GM11168 (cell line): Measurements from ENCODE around the gene BRAF.
"Not testable (repeated sequence)": the region's sequence is repeated elsewhere in the genome, so short reads cannot be mapped to it uniquely, and the experiment has no call there.

Experiments used
- in situ Hi-C: fragments of 300-500 bp; cut with MboI; formaldehyde crosslinking; loops from one replicate; pipeline ENCODE4 v1.12.0; 2022; ENCODE audit warnings: low sequenced_read_pairs; ENCODE audit not compliant: unreplicated experiment

The BRAF gene

DNA sequence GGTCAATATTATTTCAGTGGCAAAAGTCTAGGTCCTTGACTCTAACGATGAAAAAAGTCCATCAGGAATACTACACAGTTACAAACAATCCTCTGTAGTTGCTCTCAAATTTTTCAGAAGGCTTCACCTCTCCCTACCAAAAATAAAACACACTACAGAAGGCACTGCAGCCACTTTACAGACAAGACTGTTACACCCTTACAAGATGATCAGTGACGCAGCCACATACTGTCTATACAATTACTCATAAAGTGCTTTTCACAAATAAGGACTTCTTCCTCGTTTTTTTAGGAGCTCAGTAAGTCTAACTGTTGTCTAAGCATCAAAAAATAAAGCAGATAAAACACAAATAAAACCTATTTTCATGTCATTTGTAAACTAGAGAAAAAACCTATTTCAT is 201.2 kb downstream of the BRAF start:
- in situ Hi-C loops: no loop called here

- in situ Hi-C loops: no loop called here
Observed at GRCh38 chr7:140723006-140723405, 201.7 kb downstream of the BRAF start.

DNA sequence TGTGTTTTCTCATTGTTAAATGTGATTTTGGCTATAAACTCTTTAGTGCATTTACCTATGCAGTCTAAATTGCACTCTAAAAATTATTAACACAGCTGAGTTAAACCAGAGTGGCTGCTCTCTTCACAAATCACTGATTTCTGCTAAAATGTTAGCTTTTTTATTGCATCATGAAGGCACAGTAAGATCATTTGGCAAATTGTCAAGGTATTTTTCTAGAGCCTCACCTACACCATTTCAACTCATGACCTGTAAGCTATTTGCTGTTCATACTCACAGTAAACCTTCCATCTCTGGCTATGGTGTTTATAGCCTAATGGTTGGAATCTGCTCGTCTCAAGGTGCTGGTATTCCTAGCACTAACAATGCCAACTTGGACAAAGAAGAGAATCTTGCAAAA is 202.5 kb downstream of the BRAF start:
- in situ Hi-C loops: no loop called here

DNA sequence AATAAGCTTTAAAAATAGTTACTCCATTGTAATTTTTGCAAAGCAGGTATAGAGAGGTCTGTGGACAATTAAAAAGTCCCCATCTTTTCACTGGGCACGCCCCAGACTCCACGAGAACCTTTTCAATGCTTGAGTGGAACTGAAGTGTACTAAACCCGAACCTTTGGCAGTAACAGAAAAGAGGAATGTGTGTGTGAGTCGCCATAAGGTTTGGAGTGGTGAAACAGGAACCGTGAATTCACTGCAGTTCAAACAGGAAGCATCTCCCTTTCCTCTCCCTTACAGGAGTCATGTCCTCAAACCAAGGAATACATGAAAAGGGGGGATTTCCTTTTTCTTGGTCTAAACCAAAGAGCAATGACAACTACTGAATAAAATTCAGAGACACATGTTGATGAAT is 205.0 kb downstream of the BRAF start:
- in situ Hi-C loops: no loop called here

GRCh38 chr7:140714331-140715040 is 210.2 kb downstream of the BRAF start:
- in situ Hi-C loops: no loop called here

DNA sequence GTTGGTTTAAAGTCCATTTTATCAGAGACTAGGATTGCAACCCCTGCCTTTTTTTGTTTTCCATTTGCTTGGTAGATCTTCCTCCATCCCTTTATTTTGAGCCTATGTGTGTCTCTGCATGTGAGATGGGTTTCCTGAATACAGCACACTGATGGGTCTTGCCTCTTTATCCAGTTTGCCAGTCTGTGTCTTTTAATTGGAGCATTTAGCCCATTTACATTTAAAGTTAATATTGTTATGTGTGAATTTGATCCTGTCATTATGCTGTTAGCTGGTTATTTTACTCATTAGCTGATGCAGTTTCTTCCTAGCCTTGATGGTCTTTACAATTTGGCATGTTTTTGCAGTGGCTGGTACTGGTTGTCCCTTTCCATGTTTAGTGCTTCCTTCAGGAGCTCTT is 212.3 kb downstream of the BRAF start:
- in situ Hi-C loops: not testable (repeated sequence)

GRCh38 chr7:140708764-140709163 is 216.0 kb downstream of the BRAF start:
- in situ Hi-C loops: not testable (repeated sequence)

GRCh38 chr7:140707132-140707531 is 217.6 kb downstream of the BRAF start:
- in situ Hi-C loops: no loop called here

DNA sequence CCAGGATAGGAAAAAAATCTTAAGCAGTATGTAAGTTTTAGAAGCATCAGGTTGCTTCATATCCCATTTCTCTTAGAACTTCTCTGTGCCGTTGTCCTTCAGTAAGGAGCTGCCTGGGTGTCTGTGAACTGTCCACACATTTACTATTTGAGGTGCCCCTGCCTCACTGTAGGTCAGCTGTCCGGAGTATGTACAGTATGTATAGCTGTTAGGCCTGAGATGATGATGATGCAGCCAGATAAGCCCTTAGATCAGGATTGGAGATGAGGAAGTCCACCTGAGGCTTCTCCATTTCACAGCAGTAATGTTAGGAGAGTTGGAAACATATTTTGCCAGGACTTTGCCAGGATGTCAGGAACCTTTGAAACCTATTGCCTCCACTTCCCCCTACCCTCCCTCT is 220.5 kb downstream of the BRAF start:
- in situ Hi-C loops: no loop called here

GRCh38 chr7:140702774-140703173 is 222.0 kb downstream of the BRAF start:
- in situ Hi-C loops: no loop called here

DNA sequence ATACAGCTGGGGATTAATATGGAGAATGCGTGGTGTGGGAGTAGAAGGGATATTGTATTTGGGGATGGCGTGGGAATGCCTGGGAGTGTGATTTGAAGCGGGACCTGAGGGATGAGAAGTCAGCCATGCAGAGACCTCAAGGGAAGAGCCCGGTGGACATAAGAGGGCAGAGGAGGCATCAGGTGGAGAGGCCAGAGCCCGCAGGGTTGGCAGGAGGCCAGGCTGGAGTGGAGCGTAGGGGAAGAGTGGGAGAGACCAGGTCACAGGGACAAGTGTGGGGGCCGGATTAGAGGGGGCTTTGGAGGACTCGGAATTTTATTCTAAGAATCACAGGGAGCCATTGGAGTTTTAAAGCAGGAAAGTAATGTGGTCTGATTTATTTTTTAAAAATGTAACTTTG is 226.3 kb downstream of the BRAF start:
- in situ Hi-C loops: no loop called here

DNA sequence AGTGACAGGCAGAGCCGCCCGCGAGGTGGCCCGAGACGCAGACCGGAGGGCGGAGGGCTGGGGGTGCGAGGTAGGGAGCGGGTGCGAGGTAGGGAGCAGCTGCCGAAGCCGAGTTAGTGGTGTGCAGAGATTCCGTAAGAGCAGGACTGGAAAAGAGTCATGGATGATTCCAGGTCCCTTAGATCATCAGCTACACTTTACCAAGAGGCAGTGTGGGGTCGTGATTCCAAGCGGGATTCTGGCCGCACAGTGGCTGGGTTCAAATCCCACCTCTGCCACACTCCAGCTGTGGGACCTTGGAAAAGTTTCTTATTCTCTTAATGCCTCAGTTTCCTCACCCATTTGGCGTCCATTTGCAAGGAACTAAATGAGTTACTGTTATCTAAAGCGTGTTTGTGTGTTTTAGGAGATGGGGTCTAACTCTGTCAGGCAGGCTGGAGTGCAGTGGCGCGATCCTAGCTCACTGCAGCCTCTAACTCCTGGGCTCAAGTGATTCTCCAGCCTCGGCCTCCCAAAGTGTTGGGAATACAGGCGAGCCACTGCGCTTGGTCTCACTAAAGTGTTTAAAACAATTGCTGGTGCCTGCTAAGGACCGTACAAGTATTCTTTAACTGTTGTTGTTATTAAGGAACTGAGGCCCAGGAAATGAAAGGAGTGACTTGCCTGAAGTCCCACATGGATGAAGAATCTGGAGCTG is 227.1 kb downstream of the BRAF start:
- in situ Hi-C loops: no loop called here

GRCh38 chr7:140696680-140697446 is 227.9 kb downstream of the BRAF start, which contains the start of gene NDUFB2:
Gene NDUFB2 (plus strand): TSS chr7:140696708. CDS start chr7:140696745, 37 bp downstream.
- in situ Hi-C loops: no loop called here

DNA sequence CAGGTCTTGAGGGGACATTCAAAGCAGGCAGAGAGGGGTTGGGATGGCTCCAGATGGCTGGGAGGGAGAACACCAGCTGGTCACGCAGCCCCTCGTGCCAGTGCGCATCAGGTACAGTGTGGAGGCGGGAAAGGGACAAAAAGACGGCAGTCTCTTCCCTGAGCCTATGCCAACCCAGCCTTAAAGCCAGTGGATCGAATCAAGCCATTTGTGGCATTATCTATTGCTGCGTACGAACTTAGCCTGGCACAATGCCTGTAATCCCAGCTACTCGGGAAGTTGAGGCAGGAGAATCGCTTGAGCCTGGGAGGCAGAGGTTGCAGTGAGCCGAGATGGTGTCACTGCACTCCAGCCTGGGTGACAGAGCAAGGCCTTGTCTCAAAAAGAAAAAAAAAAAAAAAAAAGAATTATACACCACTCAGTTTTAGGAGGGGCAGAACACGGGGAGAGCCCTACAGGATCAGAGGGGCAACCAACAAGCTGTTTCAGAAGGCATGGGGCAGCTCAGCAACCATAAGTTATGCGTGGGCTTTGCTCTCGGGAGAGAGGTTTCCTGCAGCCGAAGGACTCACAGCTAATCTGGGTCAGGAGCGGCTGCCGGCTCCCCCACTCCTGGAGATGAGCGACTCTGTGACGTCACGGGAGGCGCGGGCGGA is 228.6 kb downstream of the BRAF start:
- in situ Hi-C loops: no loop called here

GRCh38 chr7:140695381-140695780 is 229.3 kb downstream of the BRAF start:
- in situ Hi-C loops: no loop called here

DNA sequence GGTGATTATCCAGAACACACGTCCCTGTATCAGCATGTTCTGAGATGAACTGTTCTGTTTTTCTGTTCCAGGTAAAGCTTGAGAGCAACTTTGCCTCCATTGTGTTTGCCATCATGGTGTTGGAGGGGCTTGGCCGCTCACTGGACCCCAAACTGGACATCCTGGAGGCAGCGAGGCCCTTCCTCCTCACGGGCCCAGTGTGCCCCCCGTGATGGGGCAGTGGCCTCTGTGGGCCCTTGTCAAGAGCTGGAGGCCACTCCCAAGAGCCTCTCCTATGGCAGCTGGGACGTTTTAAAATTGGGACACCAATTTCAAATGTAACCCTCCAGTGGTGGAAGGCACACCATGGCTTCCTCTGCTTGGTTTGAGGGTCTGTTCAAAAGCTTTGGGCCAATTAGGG is 230.1 kb downstream of the BRAF start:
- in situ Hi-C loops: no loop called here

DNA sequence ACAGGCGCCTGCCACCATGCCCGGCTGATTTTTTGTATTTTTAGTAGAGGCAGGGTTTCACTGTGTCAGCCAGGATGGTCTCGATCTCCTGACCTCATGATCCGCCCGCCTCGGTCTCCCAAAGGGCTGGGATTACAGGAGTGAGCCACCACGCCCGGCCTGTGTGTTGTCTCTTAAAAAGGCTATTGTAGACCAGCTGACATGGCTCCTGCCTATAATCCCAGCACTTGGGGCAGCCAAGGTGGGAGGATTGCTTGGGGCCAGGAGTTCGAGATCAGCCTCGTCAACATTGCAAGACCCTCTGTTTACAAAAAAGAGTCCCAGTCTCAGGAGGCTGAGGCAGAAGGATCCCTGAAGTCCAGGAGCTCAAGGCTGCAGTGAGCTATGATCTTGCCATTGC is 230.9 kb downstream of the BRAF start:
- in situ Hi-C loops: not testable (repeated sequence)

- in situ Hi-C loops: no loop called here
Observed at GRCh38 chr7:140691376-140692045, 233.2 kb downstream of the BRAF start.

GRCh38 chr7:140689199-140690152 is 235.3 kb downstream of the BRAF start:
- in situ Hi-C loops: no loop called here
